HG02981 (cell line): ENCODE measurements around the gene USP17L13.
"Not testable (repeated sequence)": the region's sequence is repeated elsewhere in the genome, so short reads cannot be mapped to it uniquely, and the experiment has no call there.

Experiments
- ATAC-seq: cut with Tn5 transposase; IDR thresholded peaks from one replicate; pipeline ENCODE4 v1.9.1; 2021; ENCODE audit warnings: mild to moderate bottlenecking, moderate library complexity; ENCODE audit not compliant: unreplicated experiment

USP17L13 gene

GRCh38 chr4:9224596-9224995, at the start of gene USP17L13:
TSS of gene USP17L13 (plus strand) at chr4:9224896. CDS start at chr4:9224896, 0 bp downstream.
- not testable (repeated sequence) for ATAC-seq

- ATAC-seq: not testable (repeated sequence)
These were observed 14.3 kb upstream of the USP17L13 start, which contains the start of gene USP17L10 for GRCh38 chr4:9210357-9210756. TSS of gene USP17L10 (plus strand) at chr4:9210657. CDS start at chr4:9210657, 0 bp downstream.

GRCh38 chr4:9214701-9215100, 10.0 kb upstream of the USP17L13 start:
- not testable (repeated sequence) for ATAC-seq

DNA sequence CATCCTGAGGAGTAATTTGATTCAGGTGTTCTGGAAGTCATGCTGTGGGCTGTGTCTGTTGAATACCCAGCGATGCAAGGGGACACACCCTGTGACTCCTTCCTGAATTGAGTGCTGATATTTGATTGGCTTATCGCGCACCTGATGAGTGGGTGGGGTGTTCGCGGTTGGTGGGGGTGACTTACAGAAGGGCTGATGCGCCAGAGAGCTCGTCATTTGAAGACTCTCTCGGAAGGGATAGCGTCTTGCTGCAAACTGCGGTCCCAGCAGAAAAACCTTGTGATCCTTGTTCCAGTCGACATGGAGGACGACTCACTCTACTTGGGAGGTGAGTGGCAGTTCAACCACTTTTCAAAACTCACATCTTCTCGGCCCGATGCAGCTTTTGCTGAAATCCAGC, 9.6 kb upstream of the USP17L13 start, which contains the start of gene USP17L11:
Gene USP17L11 (plus strand): TSS at position 301 of the 400 bp plus-strand sequence. CDS start 0 bp downstream, at position 301.
- ATAC-seq: not testable (repeated sequence)

DNA sequence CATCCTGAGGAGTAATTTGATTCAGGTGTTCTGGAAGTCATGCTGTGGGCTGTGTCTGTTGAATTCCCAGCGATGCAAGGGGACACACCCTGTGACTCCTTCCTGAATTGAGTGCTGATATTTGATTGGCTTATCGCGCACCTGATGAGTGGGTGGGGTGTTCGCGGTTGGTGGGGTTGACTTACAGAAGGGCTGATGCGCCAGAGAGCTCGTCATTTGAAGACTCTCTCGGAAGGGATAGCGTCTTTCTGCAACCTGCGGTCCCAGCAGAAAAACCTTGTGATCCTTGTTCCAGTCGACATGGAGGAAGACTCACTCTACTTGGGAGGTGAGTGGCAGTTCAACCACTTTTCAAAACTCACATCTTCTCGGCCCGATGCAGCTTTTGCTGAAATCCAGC, 4.8 kb upstream of the USP17L13 start, which contains the start of gene USP17L12:
Gene USP17L12 (plus strand): TSS at position 301 of the 400 bp plus-strand sequence. CDS start 0 bp downstream, at position 301.
- ATAC-seq: not testable (repeated sequence)

DNA sequence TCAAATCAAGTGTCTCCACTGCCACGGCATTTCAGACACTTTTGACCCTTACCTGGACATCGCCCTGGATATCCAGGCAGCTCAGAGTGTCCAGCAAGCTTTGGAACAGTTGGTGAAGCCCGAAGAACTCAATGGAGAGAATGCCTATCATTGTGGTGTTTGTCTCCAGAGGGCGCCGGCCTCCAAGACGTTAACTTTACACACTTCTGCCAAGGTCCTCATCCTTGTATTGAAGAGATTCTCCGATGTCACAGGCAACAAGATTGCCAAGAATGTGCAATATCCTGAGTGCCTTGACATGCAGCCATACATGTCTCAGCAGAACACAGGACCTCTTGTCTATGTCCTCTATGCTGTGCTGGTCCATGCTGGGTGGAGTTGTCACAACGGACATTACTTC, 5.6 kb downstream of the USP17L13 start:
- ATAC-seq: not testable (repeated sequence)

GRCh38 chr4:9234085-9234484, 9.4 kb downstream of the USP17L13 start, which contains the start of gene USP17L15:
TSS of gene USP17L15 (plus strand) at chr4:9234385. CDS start at chr4:9234385, 0 bp downstream.
- not testable (repeated sequence) for ATAC-seq

GRCh38 chr4:9238461-9238860, 13.8 kb downstream of the USP17L13 start:
- not testable (repeated sequence) for ATAC-seq

DNA sequence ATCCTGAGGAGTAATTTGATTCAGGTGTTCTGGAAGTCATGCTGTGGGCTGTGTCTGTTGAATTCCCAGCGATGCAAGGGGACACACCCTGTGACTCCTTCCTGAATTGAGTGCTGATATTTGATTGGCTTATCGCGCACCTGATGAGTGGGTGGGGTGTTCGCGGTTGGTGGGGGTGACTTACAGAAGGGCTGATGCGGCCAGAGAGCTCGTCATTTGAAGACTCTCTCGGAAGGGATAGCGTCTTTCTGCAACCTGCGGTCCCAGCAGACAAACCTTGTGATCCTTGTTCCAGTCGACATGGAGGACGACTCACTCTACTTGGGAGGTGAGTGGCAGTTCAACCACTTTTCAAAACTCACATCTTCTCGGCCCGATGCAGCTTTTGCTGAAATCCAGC, 18.9 kb downstream of the USP17L13 start, which contains the start of gene USP17L17:
Gene USP17L17 (plus strand): TSS at position 301 of the 400 bp plus-strand sequence. CDS start 0 bp downstream, at position 301.
- not testable (repeated sequence) for ATAC-seq

- not testable (repeated sequence) for ATAC-seq
These were observed 23.4 kb downstream of the USP17L13 start, which contains the start of gene USP17L18 for GRCh38 chr4:9247953-9248680. TSS of gene USP17L18 (plus strand) at chr4:9248630. CDS start at chr4:9248630, 0 bp downstream.

DNA sequence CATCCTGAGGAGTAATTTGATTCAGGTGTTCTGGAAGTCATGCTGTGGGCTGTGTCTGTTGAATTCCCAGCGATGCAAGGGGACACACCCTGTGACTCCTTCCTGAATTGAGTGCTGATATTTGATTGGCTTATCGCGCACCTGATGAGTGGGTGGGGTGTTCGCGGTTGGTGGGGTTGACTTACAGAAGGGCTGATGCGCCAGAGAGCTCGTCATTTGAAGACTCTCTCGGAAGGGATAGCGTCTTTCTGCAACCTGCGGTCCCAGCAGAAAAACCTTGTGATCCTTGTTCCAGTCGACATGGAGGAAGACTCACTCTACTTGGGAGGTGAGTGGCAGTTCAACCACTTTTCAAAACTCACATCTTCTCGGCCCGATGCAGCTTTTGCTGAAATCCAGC, 28.4 kb downstream of the USP17L13 start, which contains the start of gene USP17L19:
Gene USP17L19 (plus strand): TSS at position 301 of the 400 bp plus-strand sequence. CDS start 0 bp downstream, at position 301.
- ATAC-seq: not testable (repeated sequence)

- not testable (repeated sequence) for ATAC-seq
These were observed 33.1 kb downstream of the USP17L13 start, which contains the start of gene USP17L20 for GRCh38 chr4:9257824-9258223. TSS of gene USP17L20 (plus strand) at chr4:9258124. CDS start at chr4:9258124, 0 bp downstream.

GRCh38 chr4:9262572-9262971, 37.9 kb downstream of the USP17L13 start, which contains the start of gene USP17L21:
TSS of gene USP17L21 (plus strand) at chr4:9262872. CDS start at chr4:9262872, 0 bp downstream.
- not testable (repeated sequence) for ATAC-seq

GRCh38 chr4:9267319-9267718, 42.6 kb downstream of the USP17L13 start, which contains the start of gene USP17L22:
TSS of gene USP17L22 (plus strand) at chr4:9267619. CDS start at chr4:9267619, 0 bp downstream.
- not testable (repeated sequence) for ATAC-seq

DNA sequence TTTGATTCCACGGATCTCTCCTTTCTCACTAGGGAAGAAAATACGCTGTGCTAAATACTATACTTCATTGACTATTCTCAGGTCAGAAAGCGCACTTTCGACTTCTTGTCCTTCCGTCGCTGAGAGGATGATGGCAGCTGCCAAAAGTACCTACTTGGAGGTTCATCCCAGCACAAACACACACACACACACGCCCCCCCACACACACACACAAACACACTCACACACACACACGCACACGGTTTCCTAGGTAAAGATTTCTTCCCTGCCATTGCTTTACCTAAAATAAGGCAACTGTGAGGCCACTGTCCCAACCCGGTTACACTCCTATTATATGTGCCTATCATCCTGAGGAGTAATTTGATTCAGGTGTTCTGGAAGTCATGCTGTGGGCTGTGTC, 47.0 kb downstream of the USP17L13 start:
- not testable (repeated sequence) for ATAC-seq
